ENCODE results near the gene FAR2.
"Not testable (repeated sequence)": the region's sequence is repeated elsewhere in the genome, so short reads cannot be mapped to it uniquely, and the experiment has no call there.

The FAR2 gene

DNA sequence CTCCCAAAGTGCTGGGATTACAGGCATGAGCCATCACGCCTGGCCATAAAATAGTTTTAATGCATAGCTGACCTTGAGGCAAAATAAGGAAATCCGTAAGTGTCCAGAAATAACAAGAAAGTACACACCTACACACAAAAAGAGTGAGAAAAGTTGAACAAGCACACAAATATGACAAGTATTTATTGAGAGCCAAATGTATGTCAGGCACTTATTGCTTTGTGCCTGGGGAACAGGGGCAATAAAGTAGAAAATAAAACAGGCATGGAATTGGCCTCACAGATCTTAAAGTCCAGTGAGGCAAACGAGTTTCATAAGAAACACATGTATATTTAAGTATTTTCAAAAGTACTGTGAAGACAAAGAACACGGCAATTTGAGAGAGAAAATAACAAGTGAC, 128.2 kb downstream of the FAR2 start:
- DNase-seq (ENCODE audit: low read depth in 2 of 2, low spot score in 1 of 2): no peak

DNA sequence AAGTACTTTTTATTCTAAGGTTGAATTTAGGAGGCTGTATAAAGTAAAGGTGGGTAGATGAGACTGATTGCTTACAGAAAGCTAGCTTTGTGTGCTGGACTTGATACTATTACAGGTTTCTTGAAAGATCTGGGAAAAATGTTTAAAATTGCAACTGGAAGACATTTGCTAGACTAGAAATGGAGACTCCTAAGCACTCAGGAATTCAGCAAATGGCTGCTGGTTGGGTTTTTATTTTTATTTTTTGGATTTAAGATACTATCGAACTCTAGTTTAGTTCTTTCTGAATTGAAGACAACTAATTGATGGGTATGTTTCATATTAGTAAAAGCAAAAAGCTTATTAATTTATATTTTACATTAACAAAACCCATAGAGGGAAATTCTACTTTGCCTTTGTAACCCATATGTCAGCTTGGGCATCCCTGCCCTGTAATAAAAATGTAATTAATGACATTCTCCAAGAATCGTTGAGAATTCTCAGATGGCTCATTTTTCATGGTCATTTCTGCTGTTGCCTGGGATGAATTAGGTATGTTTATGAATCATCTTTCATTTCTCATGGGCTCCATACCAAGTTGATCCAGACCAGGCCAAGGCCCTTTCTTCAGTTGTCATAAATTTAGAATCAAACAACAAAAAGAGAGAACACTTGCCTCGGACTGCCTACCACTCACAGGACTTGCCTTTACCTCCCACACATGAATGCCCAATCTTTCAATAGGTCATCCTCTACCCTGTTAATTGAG, 129.8 kb downstream of the FAR2 start:
- no peak for DNase-seq (ENCODE audit: low read depth in 2 of 2, low spot score in 1 of 2)

DNA sequence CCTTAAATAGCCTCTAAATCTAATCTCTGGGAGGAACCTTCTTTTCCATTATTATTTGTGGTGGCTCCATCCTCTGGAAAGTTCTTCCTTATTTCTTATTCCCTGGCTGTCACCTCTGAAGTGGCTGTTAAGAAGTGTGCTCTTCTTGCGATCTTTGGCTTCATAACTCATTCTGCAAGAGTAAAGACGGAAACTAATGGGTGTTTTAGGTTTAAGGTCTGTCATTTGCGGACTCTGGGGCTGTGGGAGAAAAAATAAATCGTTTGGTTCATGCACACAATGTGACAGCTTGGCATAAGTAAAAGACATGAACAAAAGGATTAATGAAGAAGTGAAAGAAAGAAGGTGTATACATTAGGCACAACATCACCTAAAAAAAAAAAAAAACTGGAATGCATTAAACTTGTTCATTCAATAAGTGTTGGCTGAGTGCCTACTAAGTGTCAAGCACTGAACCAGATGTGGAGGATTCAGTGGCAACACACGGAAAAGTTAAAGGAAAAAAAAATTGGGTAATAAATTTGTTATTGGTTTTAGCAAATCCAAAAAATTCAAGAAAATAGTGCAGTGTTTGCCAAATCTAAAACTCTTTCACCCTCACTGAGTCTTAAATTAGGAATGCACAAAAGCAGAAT, 132.4 kb downstream of the FAR2 start:
- no peak for DNase-seq (ENCODE audit: low read depth in 2 of 2, low spot score in 1 of 2)

DNA sequence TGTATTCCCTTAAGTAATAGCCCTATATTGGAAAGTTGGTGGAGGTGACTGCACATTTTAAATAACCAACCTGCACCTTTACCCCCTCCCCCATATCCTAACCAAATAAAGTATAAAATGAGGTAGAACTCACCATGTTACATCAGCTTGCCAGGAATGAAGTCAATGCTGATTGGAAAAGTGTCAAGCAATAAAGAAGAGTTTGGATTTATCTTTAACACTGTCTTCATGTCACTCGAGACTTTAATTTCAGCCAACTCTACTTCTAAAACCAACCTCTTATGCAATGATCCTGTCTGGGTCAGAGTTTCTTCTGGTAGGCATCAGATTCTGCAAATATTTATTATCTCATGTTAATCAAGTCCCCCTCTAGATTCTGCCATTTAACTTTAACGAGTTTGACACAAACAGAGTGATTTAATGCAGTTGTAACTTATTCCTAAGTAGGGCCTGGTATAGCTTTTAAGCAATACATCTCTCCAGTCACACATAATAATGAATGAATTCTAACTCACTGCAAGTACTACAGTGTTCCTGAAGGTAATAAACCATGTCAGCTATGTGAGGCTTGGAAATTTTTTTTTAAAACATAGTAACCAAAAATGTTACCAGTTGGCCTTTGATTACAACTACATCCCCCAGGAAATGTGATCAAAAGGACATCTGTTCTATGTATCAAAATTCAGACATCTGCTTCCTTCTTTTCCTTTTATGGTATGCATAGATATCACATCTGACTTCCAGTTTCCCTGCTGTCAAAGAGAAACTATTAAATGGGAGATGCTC, 133.1 kb downstream of the FAR2 start:
- DNase-seq (ENCODE audit: low read depth in 2 of 2, low spot score in 1 of 2): no peak

DNA sequence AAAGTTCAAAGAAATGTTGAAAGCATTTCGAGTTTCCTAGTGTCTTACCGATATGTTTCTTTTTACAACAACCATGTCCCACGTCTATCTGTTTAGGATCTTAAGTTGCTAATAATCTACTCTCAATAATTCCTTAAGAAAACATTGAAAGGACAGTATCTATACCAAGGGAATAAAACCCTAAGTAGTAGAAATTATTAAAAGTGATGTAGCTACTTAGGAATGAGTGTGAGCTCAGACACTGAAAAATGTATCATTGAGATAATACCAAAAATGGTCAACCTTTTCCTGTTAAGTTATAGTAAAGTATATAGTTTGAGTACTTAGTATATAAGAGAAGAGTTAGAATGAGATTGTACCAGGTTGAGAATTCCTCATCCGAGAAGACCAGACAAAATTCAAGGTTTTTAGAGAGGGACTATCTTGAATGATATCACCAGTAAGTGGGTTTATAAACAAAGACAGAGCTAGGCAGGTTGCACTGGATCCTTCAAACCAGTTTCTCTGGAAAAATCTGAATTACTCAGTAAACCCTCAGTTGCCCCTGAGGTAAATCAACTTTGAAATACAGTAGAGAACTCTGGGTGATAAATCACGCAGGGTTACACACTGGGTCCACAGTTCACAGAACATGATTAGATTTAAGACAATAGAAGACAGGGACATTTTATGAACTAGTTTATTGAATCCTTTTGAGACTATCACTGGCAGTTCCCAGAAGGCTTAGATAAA, 135.1 kb downstream of the FAR2 start:
- no peak for DNase-seq (ENCODE audit: low read depth in 2 of 2, low spot score in 1 of 2)

DNA sequence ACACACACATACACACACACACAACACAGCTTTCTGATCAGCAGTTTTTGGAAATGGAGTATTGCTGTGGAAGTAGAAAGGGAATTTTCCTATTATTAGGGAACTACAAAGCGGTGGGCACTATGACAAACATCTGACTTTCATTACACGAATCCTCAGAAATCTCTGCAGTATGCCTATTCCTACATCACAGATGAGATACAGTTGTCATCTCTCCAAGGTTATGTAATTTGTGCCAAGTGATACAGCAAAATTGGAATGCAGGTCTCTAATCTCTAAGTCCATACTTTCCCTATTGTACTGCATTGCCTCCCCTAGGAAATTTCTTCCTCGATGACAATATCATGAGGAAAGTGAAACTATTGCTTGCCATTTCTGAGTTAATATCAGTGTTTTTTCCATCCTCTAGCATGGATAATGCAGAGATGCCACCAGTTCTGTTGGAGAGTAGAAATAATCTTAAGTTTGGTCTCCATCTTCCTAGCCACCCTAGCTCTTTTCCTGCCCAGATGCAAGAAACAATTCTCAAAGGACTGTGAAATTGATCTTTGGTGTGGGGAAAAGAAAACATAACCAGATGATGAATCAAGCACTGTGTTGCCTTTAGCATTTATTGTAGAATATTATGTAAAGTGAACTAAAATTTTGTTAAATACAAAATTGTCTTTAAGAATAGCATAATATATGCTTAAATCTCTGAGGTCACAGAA, 137.2 kb downstream of the FAR2 start:
- DNase-seq (ENCODE audit: low read depth in 2 of 2, low spot score in 1 of 2): no peak

DNA sequence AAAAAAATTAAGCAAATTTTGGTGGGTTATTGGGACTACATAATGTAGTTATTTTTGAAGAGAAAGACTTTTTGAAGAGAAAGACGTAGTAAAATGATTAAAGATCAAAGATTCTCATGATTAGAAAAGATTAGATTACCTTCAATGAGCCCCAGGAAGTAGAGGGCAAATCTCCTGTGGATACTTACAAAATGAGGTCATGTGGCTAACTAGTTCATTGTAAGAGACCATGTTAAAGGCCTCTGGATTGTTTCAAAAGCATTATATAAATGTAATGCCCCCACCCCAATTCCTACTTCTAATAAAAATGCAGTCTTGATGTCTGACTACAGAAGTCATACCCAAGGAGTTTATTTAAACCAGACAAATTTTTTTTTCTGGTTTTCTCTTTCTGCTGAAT, 138.5 kb downstream of the FAR2 start:
- no peak for DNase-seq (ENCODE audit: low read depth in 2 of 2, low spot score in 1 of 2)

DNA sequence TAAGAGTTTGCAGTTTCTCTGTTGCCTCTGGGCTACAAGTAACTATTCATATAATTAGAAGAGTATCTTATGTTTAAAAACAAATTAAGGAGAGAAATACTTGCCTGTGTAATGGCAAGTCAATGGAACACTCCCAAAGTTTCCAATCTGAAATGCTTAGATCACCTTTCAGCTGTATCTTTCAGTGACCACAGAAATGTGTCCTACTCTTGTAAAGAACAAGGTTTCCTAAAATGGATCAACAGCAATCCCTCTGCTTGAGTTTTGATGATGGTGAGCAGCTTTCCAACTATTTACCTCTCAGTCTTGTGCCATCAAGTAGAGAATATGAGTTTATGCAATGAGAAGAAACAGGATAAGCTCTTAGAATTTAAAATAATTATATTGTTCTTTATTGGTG, 139.0 kb downstream of the FAR2 start:
- no peak for DNase-seq (ENCODE audit: low read depth in 2 of 2, low spot score in 1 of 2)

DNA sequence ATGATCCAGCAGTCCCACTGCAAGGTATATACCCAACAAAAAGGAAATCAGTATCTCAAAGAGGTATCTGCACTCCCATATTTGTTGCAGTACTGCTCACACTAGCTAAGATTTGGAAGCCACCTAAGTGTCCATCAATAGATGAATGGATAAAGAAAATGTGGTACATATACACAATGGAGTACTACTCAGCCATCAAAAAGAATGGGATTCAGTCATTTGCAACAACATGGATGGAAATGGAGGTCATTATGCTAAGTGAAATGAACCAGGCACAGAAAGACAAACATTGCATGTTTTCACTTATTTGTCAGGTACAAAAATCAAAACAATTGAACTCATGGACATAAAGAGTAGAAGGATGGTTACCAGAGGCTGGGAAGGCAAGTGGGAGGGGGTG, 141.4 kb downstream of the FAR2 start:
- DNase-seq (ENCODE audit: low read depth in 2 of 2, low spot score in 1 of 2): not testable (repeated sequence)

DNA sequence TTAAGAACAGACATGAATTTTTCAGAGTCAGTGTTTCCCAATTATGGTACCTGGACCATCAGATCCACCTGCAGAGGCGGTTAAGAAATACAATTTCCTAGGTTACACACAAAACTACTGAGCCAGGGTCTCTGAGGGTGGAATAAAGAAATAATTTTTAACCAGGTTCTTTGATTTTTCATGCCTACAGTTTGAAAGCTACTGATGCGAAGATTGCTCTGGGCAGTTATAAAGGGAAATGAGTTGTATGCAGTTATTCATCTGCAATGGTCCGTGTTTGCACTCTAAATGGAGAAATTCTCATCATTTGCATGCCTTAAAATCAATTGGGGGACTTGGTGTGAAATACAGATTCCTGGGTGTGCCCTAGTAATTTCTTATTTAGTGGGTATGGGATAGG, 142.1 kb downstream of the FAR2 start:
- DNase-seq (ENCODE audit: low read depth in 2 of 2, low spot score in 1 of 2): no peak

DNA sequence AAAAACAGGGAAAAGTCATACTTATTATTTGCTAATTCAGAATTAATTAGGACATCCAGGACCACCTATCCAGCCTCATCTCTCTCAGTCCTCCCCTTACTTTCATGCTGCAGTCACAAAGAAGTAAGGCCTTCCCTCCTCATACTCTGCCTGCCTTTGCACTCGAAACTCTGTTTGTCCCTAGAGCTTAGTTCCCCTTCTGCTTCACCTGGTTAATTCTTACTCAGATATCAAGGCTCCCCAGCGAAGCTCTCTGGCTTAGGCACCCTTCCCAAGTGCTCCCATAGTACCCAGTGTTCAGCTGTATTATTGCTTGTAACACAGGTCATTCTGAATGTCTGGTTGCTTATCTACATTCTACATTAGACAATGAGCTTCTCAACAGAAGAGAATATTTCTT, 150.6 kb downstream of the FAR2 start:
- DNase-seq (ENCODE audit: low read depth in 2 of 2, low spot score in 1 of 2): no peak

DNA sequence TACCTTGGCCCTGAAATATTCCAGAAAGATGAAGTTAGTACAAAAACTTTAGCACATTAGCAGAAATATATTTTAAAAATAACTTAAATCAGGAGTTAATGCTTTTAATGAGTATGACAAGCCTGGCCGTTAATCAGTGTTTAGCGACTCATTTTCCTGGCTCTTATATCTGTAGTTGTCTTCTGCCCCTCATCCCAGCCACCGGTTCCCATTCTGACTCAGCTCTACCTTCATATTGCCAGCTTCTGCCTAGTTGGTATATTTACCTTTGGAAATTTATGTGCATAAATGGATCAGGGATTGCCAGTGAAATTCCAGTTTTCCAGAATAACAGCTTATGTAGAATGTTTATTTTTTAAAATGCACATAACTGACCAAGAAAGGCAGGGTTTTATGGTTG, 152.0 kb downstream of the FAR2 start:
- no peak for DNase-seq (ENCODE audit: low read depth in 2 of 2, low spot score in 1 of 2)

DNA sequence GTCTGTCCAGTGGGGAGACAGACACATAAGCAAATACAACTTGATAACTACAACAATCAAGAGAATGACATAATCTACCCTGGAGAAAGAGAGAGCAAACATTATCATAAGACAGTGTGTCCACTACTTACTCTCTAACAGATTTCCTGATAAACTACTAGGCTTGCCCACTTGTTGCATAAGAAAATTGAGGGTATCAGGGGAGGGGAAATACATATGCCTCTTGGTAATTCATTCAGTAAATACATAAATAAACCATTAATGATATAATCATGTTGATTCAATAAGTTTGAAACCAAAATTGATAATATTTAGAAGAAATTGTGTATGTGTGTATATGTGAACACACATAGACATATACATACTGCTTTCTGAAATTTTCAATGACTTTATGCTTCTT, 155.3 kb downstream of the FAR2 start:
- DNase-seq (ENCODE audit: low read depth in 2 of 2, low spot score in 1 of 2): no peak

DNA sequence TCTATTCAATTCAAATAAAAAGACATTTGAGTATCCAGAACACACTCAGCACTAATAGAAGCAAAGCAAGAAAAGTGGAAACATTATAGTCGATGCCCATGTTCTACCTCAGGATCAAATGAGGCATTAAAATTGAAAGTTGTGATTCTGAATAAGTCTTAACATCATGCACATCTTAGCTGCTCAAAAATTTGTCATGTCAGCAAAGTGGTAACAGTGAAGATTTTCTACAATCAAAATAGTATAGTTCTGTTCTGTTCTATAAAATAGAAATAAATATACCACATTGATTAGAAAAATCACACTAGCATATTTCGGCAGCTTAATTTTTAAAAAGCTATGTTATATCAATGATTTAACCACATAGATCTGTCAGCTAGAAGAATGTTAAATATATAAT, 157.2 kb downstream of the FAR2 start:
- DNase-seq (ENCODE audit: low read depth in 2 of 2, low spot score in 1 of 2): no peak

DNA sequence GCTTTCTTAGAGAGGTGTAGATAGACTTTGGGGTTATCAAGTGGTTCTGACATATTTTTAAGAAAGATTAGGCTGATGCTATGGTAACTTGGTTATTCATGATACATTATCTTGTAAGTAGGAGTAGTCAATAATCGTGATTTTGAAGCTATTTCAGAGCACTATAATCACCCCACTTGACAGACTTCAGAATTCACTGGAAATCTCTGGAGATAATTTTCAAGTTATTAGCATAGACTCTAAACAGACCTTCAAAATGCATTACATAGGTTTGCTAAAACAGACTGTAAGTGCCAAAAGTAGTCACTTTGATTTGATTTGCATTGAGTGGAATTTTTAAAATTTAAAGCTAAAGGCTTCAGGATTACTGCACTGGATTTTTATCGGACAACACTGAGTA, 157.6 kb downstream of the FAR2 start:
- no peak for DNase-seq (ENCODE audit: low read depth in 2 of 2, low spot score in 1 of 2)

DNA sequence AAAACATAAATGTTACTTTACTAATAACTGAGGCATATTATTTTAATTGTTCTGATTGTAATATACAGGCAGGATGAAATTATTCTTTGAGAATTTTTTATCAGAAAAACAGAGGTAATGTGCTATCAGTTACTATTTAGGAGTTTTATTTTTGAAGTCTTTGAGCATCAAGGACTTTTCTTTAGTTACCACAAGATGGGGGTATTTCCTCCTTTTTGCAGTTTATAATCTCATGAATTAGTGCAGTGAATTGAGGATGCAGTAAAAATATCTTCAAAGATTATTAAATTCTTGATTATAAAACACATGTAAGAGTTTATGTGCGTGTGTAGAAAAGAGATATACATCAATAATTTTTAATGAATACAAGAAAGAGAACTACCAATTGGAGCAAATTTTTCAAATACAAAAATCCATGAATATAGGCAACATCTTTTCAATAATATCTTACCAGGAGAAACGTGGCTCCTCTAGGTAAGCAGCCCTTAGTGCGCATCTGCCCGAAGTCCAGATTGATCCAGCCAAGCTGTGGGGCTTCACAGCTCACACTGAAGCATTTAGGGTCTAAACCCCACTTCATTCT, 160.3 kb downstream of the FAR2 start:
- no peak for DNase-seq (ENCODE audit: low read depth in 2 of 2, low spot score in 1 of 2)

DNA sequence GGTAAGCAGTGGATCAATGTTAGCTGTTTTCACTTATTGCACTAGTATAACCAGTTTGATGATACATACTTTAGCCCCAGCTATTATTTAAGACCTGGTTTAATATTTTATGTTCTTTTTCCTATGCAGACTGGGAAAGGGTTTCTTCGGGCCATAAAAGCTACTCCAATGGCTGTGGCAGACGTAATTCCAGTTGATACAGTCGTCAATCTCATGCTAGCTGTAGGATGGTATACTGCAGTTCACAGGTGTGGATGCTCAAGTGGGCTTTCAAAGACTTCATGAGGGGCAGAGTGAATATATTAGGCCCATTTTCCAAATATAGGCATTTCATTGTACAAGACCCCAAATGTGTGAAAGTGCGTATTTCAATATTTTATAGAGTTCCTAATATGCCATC, 161.8 kb downstream of the FAR2 start:
- no peak for DNase-seq (ENCODE audit: low read depth in 2 of 2, low spot score in 1 of 2)

DNA sequence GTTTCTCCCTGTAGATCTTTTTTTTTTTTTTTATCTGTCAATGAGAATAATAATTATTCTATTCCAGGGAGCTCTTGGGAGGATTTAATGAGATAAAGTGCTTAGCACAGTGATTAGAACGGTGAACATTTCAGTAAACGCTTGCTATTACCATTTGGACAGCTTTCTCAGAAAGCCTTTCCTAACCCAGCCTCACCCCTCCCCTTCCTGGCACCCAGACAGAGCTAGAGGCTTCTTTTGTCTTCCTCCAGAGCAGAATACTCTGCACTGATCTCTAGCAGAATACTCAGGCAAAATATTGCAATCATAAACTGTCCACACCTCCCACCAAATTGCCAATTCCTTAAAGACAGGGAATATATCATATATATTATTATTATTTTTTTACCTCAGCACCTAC, 165.3 kb downstream of the FAR2 start:
- DNase-seq (ENCODE audit: low read depth in 2 of 2, low spot score in 1 of 2): no peak

DNA sequence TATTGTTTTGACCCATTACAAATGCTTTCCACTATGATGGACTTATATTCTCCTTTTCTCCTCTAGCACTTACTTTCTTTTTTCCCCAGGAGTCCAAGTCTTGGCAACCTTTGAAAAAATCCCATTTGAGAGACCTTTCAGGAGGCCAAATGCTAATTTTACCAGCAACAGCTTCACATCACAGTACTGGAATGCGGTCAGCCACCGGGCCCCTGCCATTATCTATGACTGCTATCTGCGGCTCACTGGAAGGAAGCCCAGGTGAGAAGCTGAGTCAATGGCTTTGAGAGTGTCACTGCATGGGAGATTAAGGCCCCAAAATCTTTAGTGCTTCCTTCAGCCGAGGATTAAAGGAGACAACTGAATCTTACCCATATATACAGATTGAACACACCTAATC, 167.7 kb downstream of the FAR2 start:
- DNase-seq (ENCODE audit: low read depth in 2 of 2, low spot score in 1 of 2): no peak

DNA sequence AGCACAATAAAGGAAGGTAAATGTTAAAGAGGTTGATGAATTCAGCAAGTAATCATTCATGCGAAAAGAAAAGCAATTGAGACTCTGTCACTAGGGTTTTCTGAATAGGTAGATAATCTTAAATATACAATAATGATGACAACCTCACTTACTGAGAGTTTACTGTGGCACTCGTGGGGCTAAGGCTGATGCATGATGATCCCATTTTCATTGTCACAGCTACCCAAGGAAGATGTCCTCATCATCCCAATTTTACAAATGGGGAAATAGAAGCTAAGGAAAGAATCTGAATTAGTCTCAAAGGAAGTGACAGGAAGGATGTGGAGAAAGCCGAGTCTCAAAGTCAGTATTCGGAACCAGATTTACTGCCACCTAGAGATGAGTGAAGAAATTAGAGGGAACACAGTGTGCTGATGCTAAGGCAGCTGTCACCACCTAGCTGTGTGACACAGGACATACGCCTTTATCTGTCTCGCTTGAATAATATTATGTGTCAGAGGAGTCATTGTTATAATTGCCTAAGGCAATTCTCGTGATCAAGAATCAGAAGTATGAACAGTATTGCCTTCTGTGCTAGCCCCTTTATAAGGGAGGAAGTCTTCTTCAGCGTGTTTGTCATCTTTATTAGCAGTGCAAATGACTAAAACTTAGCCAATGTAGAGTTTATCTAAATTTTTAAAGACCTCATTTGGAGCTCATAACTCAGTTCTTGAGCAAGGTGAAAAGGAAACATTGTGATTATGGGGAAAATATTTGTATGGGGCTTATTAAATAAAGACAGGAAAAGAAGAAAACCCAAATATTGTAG, 168.7 kb downstream of the FAR2 start:
- DNase-seq (ENCODE audit: low read depth in 2 of 2, low spot score in 1 of 2): no peak
